ENCODE data around the gene RXRA. TPM values are rescaled to one million over a fixed set of nuclear protein-coding genes. Genes with fewer than 3 reads are reported as not detected.

The RXRA gene
- total and polyA plus RNA-seq, 5 donors from 2014 or later: 0.29 to 13.6 (median 1.4) TPM

- Histone ChIP-seq H3K27me3 (ENCODE audit: control insufficient read depth, insufficient read depth, low read length) (no peaks in the 10 kb centered on the region), H3K36me3 (ENCODE audit: control insufficient read depth, insufficient read depth, low read length) (no peaks in the 10 kb centered on the region), H3K9me3 (ENCODE audit: control insufficient read depth in 2 of 2, low read length in 2 of 2) (no peaks in the 10 kb centered on the region), H3K27ac (ENCODE audit: insufficient read depth, low read length, poor library complexity, severe bottlenecking) (no peak overlapping the region), H3K4me3 (ENCODE audit: low read depth, low read length) (no peak overlapping the region), H3K4me1 (ENCODE audit: control insufficient read depth, insufficient read depth, low read length, poor library complexity, severe bottlenecking) (no peaks in the 10 kb centered on the region)
- no peaks in the 10 kb centered on the region for H3K9me3 Mint-ChIP-seq
- H3K27ac Mint-ChIP-seq: no peak overlapping the region
- ATAC-seq (ENCODE audit: low read depth in 2 of 2): no peak
- H3K4me3 Mint-ChIP-seq: no peak overlapping the region
- no peaks in the 10 kb centered on the region for H3K4me1 Mint-ChIP-seq
- no peaks in the 10 kb centered on the region for H3K27me3 Mint-ChIP-seq
- DNase-seq: no peak
- no peaks in the 10 kb centered on the region for H3K36me3 Mint-ChIP-seq
Measured at GRCh38 chr9:134468358-134468757, 142.1 kb downstream of the RXRA start.

GRCh38 chr9:134469041-134469875, 143.0 kb downstream of the RXRA start:
- Histone ChIP-seq H3K4me3 (ENCODE audit: low read depth, low read length) (no peak overlapping the region), H3K36me3 (ENCODE audit: control insufficient read depth, insufficient read depth, low read length) (no peaks in the 10 kb centered on the region), H3K4me1 (ENCODE audit: control insufficient read depth, insufficient read depth, low read length, poor library complexity, severe bottlenecking) (no peaks in the 10 kb centered on the region), H3K27ac (ENCODE audit: insufficient read depth, low read length, poor library complexity, severe bottlenecking) (no peak overlapping the region), H3K27me3 (ENCODE audit: control insufficient read depth, insufficient read depth, low read length) (no peaks in the 10 kb centered on the region), H3K9me3 (ENCODE audit: control insufficient read depth in 2 of 2, low read length in 2 of 2) (no peaks in the 10 kb centered on the region)
- H3K4me3 Mint-ChIP-seq: no peak overlapping the region
- no peak overlapping the region for H3K27ac Mint-ChIP-seq
- no peak for DNase-seq
- no peaks in the 10 kb centered on the region for H3K36me3 Mint-ChIP-seq
- ATAC-seq (ENCODE audit: low read depth in 2 of 2): no peak
- no peaks in the 10 kb centered on the region for H3K4me1 Mint-ChIP-seq
- H3K9me3 Mint-ChIP-seq: no peaks in the 10 kb centered on the region
- H3K27me3 Mint-ChIP-seq: no peaks in the 10 kb centered on the region

GRCh38 chr9:134472256-134472655, 146.0 kb downstream of the RXRA start:
- Mint-ChIP-seq H3K4me1 (peaks cover 0 to 4% (median 2%) of the 10 kb centered on the region in 4 donors), H3K36me3 (no peaks in the 10 kb centered on the region), H3K27me3 (no peaks in the 10 kb centered on the region), H3K9me3 (no peaks in the 10 kb centered on the region), H3K27ac (no peak overlapping the region), H3K4me3 (no peak overlapping the region)
- Histone ChIP-seq H3K27me3 (ENCODE audit: control insufficient read depth, insufficient read depth, low read length) (no peaks in the 10 kb centered on the region), H3K4me3 (ENCODE audit: low read depth, low read length) (no peak overlapping the region), H3K4me1 (ENCODE audit: control insufficient read depth, insufficient read depth, low read length, poor library complexity, severe bottlenecking) (peaks cover 12% of the 10 kb centered on the region), H3K27ac (ENCODE audit: insufficient read depth, low read length, poor library complexity, severe bottlenecking) (no peak overlapping the region), H3K9me3 (ENCODE audit: control insufficient read depth in 2 of 2, low read length in 2 of 2) (no peaks in the 10 kb centered on the region), H3K36me3 (ENCODE audit: control insufficient read depth, insufficient read depth, low read length) (no peaks in the 10 kb centered on the region)
- DNase-seq (no peak), ATAC-seq (ENCODE audit: low read depth in 2 of 2) (no peak)

DNA sequence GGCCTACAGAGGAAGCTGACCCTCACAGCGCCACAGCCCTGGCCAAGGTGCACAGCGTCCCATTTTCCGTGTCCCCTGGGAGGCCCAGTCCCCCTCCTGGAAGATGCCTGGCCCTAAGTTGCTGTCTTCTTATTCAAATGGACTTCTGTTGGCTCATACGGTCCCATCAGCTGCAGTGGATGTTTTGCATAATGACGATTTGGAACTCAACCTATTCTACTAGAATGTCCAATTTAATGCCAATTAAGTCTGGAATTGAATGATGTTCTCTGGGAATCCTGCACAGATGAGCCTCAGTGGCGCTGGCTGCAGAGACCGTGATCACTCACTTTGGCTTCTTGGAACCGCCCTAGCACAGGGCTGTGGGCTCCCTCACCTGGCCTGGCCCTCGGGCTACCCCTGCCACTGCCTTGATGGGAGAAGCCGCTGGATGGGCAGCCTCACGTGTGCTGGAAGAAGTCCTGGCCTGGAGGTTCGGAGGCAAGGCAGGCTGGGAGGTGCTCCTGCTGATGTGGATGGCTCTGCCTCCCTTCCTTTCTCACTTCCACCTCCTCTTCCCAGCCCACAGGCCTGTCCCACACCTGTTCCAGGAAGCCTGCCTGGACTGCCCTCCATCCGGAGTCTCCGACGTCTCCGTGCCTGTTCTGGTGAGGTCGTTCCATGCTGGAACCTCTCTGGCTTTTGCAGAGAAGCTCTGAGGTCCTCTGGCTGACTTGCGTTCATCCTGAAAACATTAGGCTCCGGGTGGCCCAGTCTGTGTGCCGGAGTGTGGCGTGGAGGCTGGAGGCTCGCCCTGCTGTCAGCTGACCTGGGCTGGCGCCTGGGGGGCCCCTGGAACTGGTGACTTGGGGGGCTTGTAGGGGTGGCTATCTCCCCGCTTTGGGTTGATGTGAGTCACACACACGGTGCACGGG, 147.1 kb downstream of the RXRA start:
- ATAC-seq (ENCODE audit: low read depth in 2 of 2): no peak
- Mint-ChIP-seq H3K27me3 (no peaks in the 10 kb centered on the region), H3K9me3 (no peaks in the 10 kb centered on the region), H3K4me1 (peaks cover 0 to 8% (median 2%) of the 10 kb centered on the region in 4 donors), H3K4me3 (no peak overlapping the region), H3K36me3 (no peaks in the 10 kb centered on the region), H3K27ac (no peak overlapping the region)
- H3K36me3 ChIP-seq (ENCODE audit: control insufficient read depth, insufficient read depth, low read length): no peaks in the 10 kb centered on the region
- no peak overlapping the region for H3K4me3 ChIP-seq (ENCODE audit: low read depth, low read length)
- H3K27me3 ChIP-seq (ENCODE audit: control insufficient read depth, insufficient read depth, low read length): no peaks in the 10 kb centered on the region
- H3K27ac ChIP-seq (ENCODE audit: insufficient read depth, low read length, poor library complexity, severe bottlenecking): no peak overlapping the region
- peaks cover 12% of the 10 kb centered on the region for H3K4me1 ChIP-seq (ENCODE audit: control insufficient read depth, insufficient read depth, low read length, poor library complexity, severe bottlenecking)
- DNase-seq: no peak
- no peaks in the 10 kb centered on the region for H3K9me3 ChIP-seq (ENCODE audit: control insufficient read depth in 2 of 2, low read length in 2 of 2)

DNA sequence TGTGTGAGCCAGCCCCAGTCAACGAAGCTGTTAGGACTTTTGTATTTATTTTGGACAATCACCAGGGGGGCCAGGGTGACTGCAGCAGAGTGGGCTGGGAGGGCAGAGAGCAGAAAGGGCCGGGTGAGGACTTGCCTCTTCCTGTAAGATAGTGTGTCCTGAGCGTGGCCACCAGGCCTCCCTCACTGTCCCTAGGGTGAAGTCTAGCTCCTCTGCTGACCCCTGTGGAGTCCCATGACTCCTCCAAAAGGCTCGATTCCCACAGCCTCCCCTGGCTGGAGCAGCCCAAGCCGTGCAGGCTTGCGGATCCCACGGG, 147.8 kb downstream of the RXRA start:
- Histone ChIP-seq H3K4me3 (ENCODE audit: low read depth, low read length) (no peak overlapping the region), H3K9me3 (ENCODE audit: control insufficient read depth in 2 of 2, low read length in 2 of 2) (no peaks in the 10 kb centered on the region), H3K36me3 (ENCODE audit: control insufficient read depth, insufficient read depth, low read length) (no peaks in the 10 kb centered on the region), H3K27ac (ENCODE audit: insufficient read depth, low read length, poor library complexity, severe bottlenecking) (no peak overlapping the region), H3K4me1 (ENCODE audit: control insufficient read depth, insufficient read depth, low read length, poor library complexity, severe bottlenecking) (peaks cover 12% of the 10 kb centered on the region), H3K27me3 (ENCODE audit: control insufficient read depth, insufficient read depth, low read length) (no peaks in the 10 kb centered on the region)
- ATAC-seq (ENCODE audit: low read depth in 2 of 2) (no peak), DNase-seq (no peak)
- H3K36me3 Mint-ChIP-seq: no peaks in the 10 kb centered on the region
- no peak overlapping the region for H3K4me3 Mint-ChIP-seq
- no peak overlapping the region for H3K27ac Mint-ChIP-seq
- H3K27me3 Mint-ChIP-seq: no peaks in the 10 kb centered on the region
- H3K9me3 Mint-ChIP-seq: no peaks in the 10 kb centered on the region
- H3K4me1 Mint-ChIP-seq: peaks cover 0 to 8% (median 2%) of the 10 kb centered on the region in 4 donors

DNA sequence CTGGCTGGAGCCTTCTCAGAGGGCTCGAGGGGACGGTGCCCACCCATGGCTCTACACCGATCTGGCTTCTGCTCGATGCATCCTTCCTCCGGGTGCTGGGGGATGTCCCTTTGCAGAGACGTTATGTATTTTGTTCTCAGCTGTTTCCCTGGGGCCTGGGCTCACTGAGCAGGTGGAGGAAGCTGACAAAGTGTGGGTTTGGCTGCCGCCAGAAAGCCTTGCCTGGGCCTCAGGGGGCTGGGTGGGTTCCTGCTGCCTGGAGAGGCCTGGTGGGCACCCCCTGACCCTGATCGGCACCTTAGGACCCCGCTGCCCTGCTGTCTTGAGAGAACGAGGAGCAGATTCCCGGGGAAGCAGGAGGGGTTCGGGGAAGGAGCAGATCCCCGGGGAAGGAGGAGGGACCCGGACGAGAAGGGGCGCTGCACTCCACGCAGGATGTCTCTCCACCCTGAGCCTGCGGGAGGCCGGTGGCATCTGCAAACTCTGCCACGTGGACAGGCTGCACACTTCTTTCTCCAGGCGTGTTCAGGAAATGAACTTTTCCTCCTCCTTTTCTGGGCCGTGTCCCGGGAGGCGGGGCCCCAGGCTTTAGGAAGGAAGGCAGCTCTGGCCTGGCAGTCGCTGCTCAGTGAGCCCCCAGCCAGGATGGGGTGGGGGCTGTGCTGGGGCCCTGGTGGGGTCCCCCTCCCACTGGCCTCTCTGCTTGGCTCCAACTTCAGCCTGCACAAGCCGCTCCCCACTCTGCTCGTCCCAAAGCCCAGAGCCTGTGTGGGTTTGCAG, 148.9 kb downstream of the RXRA start:
- H3K4me3 ChIP-seq (ENCODE audit: low read depth, low read length): no peak overlapping the region

GRCh38 chr9:134476272-134476941, 150.2 kb downstream of the RXRA start:
- Histone ChIP-seq H3K4me3 (ENCODE audit: low read depth, low read length) (no peak overlapping the region), H3K27me3 (ENCODE audit: control insufficient read depth, insufficient read depth, low read length) (no peaks in the 10 kb centered on the region), H3K36me3 (ENCODE audit: control insufficient read depth, insufficient read depth, low read length) (no peaks in the 10 kb centered on the region), H3K9me3 (ENCODE audit: control insufficient read depth in 2 of 2, low read length in 2 of 2) (no peaks in the 10 kb centered on the region), H3K27ac (ENCODE audit: insufficient read depth, low read length, poor library complexity, severe bottlenecking) (no peak overlapping the region), H3K4me1 (ENCODE audit: control insufficient read depth, insufficient read depth, low read length, poor library complexity, severe bottlenecking) (peaks cover 12% of the 10 kb centered on the region)
- Mint-ChIP-seq H3K27ac (peak overlapping the region in 1 of 3 donors; percentile 56), H3K36me3 (no peaks in the 10 kb centered on the region), H3K4me3 (no peak overlapping the region), H3K4me1 (peaks cover 0 to 8% (median 2%) of the 10 kb centered on the region in 4 donors), H3K9me3 (no peaks in the 10 kb centered on the region), H3K27me3 (no peaks in the 10 kb centered on the region)
- no peak for DNase-seq
- ATAC-seq (ENCODE audit: low read depth in 2 of 2): no peak

More for the DNA sequence above, 148.9 kb downstream of the RXRA start:
- Mint-ChIP-seq H3K4me3 (peak overlapping the region in 1 of 4 donors; percentile 57), H3K4me1 (peaks cover 0 to 8% (median 2%) of the 10 kb centered on the region in 4 donors), H3K27me3 (no peaks in the 10 kb centered on the region), H3K27ac (peak overlapping the region; percentile 84 to 91 (median 86)), H3K36me3 (no peaks in the 10 kb centered on the region), H3K9me3 (no peaks in the 10 kb centered on the region)
- Histone ChIP-seq H3K4me1 (ENCODE audit: control insufficient read depth, insufficient read depth, low read length, poor library complexity, severe bottlenecking) (peaks cover 12% of the 10 kb centered on the region), H3K27me3 (ENCODE audit: control insufficient read depth, insufficient read depth, low read length) (no peaks in the 10 kb centered on the region), H3K27ac (ENCODE audit: insufficient read depth, low read length, poor library complexity, severe bottlenecking) (peak overlapping the region; percentile 61), H3K9me3 (ENCODE audit: control insufficient read depth in 2 of 2, low read length in 2 of 2) (no peaks in the 10 kb centered on the region), H3K36me3 (ENCODE audit: control insufficient read depth, insufficient read depth, low read length) (no peaks in the 10 kb centered on the region)
- ATAC-seq (ENCODE audit: low read depth in 2 of 2) (peak; percentile 59), DNase-seq (peak in 2 of 3 donors; percentile 29 to 44)

Data from CD4-positive, CD25-positive, alpha-beta regulatory T cell (primary cell).